BJ (cell line): ENCODE data around the gene PHC2. TPM values are rescaled to one million over a fixed set of nuclear protein-coding genes. Genes with fewer than 3 reads are reported as not detected.
A peak's percentile ranks its signal among the peaks of the same experiment; 100 is the strongest.

Experiments used
- CTCF ChIA-PET: fragments of 350-600 bp; formaldehyde crosslinking; extraction: SDS; loops from one replicate; lab custom pipeline; 2021; ENCODE audit warnings: antibody characterized with exemption, inconsistent platforms; lab: Yijun Ruan, JAX
- POLR2A ChIA-PET: fragments of 300-600 bp; sonication (Branson Sonifier 250); formaldehyde crosslinking; extraction: SDS; loops from one replicate; lab custom pipeline; 2021; ENCODE audit warnings: antibody characterized with exemption; lab: Charles Lee
- DNase-seq: peaks from one replicate; pipeline ENCODE4 v3.0.0-alpha.2; 2011; ENCODE audit warnings: low read depth
- H3K27me3 ChIP-seq: 2 replicates; pipeline ENCODE4 v1.6.0; 2011; ENCODE audit warnings: low read length; ENCODE audit not compliant: control insufficient read depth, insufficient read depth
- H3K36me3 ChIP-seq: 2 replicates; pipeline ENCODE4 v1.5.1; 2011; ENCODE audit warnings: low read length; ENCODE audit not compliant: control insufficient read depth, insufficient read depth
- H3K4me3 ChIP-seq: 2 replicates; pipeline ENCODE4 v1.5.1; 2011; ENCODE audit warnings: low read depth, mild to moderate bottlenecking, control low read depth, low read length
- polyA plus RNA-seq: library from polyadenylated mRNA; depleted of rRNA; stranded (reverse); fragments of >200 nt; gene quantifications from 2 replicates; pipeline ENCODE4 v1.2.3, GENCODE V29; 2011
- TF ChIP-seq, protein P1 (sequence below): IDR thresholded peaks from 2 replicates; pipeline ENCODE4 v1.5.1; 2011; ENCODE audit warnings: low read depth, mild to moderate bottlenecking, control low read depth, inconsistent platforms, low read length, moderate library complexity; ENCODE audit not compliant: insufficient read depth

PHC2 gene
- polyA plus RNA-seq, 1 experiment = 62.0 TPM

DNA sequence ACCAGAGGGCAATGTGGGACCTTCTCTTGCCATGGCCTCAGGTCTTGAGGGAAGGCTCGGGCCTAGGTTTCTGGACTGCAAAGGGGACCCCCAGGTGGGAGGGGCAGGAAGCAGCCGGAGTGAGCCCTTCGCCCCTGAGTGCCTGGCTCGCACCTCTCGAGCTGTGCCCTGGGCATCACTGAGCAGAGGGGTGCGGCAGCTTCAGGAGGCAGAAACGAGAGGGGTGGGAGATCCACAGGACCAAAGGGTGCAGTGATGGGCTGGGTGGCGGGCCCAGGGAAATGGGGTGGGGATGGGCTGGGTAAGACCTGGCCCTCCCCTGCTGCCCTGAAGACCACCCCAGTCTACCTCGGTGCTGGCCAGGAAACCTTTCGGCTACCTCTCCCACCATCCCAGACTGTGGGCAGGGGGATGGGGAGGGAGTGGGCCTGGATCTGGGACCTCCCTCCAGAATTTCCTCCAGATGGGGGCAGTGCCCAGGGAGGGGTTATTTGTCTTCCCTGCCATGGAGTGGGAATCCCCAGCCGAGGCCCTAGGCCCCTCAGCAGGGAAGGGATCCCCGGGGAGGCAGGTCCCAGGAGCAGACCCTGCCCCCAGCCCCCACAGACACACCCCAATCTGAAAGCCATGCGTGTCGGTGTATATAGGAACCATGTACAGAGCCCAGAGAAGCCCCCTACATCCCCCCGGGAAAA lies 131.3 kb downstream of the PHC2 start:
- ChIA-PET POLR2A (no interaction called here), CTCF (interaction anchor here (1.6 to 8.3 kb wide), 6 partner anchors 13 to 170 kb away, joined by 3 to 203 read pairs (median 54); no protein-coding TSS in a partner anchor)
- Histone ChIP-seq H3K4me3 (no peak overlapping the region), H3K27me3 (no peaks in the 10 kb centered on the region), H3K36me3 (peaks cover 18% of the 10 kb centered on the region)
- DNase-seq = no peak
- TF ChIP-seq, protein P1, sequence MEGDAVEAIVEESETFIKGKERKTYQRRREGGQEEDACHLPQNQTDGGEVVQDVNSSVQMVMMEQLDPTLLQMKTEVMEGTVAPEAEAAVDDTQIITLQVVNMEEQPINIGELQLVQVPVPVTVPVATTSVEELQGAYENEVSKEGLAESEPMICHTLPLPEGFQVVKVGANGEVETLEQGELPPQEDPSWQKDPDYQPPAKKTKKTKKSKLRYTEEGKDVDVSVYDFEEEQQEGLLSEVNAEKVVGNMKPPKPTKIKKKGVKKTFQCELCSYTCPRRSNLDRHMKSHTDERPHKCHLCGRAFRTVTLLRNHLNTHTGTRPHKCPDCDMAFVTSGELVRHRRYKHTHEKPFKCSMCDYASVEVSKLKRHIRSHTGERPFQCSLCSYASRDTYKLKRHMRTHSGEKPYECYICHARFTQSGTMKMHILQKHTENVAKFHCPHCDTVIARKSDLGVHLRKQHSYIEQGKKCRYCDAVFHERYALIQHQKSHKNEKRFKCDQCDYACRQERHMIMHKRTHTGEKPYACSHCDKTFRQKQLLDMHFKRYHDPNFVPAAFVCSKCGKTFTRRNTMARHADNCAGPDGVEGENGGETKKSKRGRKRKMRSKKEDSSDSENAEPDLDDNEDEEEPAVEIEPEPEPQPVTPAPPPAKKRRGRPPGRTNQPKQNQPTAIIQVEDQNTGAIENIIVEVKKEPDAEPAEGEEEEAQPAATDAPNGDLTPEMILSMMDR = no peak

DNA sequence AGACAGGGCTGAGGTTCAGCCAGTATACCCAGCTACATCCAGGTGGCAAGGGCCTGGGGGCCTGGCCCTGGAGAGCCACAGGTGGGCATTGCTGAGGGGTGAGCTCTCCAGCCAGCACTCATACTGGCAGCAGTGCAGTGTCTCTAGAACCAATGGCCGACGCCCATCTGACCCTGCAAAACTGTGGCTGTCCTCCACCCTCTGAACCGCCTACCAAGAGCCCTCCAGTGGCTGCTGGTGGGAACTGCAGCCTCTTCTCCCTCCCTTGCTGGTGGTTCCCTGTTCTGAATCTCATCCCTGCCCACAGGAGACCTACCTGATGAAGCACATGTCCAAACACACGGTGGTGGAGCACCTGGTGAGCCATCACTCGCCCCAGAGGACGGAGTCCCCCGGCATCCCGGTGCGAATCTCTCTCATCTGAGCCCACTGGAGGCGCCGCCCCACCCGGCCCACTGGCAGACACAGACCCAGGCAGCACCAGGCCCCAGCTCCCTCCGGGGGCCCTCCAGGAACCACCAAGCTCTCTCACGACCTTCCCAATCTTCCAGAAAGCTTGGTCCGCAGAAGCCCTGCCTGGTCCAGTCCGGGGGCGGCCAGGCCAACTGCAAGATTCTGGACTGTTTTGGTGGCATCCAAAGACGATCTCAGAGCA lies 132.1 kb downstream of the PHC2 start:
- ChIA-PET CTCF (interaction anchor here (0.7 to 8.3 kb wide), 14 partner anchors 10 to 171 kb away, joined by 3 to 203 read pairs (median 5); no protein-coding TSS in a partner anchor), POLR2A (interaction anchor here (0.5 kb wide), 1 partner anchor 68 kb away, joined by 8 read pairs; no protein-coding TSS in a partner anchor)
- TF ChIP-seq, protein P1 = peak; percentile 88
- DNase-seq = no peak
- Histone ChIP-seq H3K4me3 (no peak overlapping the region), H3K27me3 (no peaks in the 10 kb centered on the region), H3K36me3 (peaks cover 18% of the 10 kb centered on the region)

DNA sequence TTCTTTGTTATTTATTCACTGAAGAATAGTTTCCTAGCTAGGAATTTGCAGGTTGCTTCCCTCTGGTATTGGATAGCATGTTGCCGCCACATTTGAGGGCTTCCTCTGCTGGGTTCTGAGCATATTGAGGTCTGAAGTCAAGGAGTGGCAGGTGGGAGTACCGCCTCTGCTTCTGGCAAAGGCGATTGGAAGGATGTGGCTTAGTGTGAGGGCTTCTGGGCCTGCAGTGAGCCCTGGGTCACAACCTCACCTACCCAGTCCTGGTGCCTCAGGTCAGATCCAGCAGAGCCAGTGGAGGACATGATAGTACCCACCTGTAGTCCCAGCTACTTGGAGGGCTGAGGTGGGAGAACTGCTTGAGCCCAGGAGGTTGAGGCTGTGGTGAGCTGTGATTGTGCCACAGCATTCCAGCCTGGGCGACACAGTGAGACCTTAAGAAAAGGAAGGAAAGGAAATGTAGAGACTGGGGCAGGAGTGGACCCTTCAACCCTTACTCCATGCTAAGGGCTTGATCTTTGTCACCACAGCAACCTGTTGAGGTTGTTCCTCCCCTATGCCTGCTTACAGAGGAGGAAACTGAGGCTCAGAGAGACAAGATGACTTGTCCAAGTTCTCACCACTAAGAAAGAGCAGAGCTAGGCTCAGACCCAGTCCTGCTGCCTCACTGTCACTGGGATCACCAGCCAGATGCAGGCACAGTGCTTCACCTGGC lies 132.8 kb downstream of the PHC2 start:
- TF ChIP-seq, protein P1 = no peak
- no peak overlapping the region for H3K4me3 ChIP-seq
- ChIA-PET CTCF (interaction anchor here (0.7 to 8.3 kb wide), 17 partner anchors 10 to 171 kb away, joined by 3 to 203 read pairs (median 4); no protein-coding TSS in a partner anchor), POLR2A (interaction anchor here (0.5 kb wide), 1 partner anchor 68 kb away, joined by 8 read pairs; no protein-coding TSS in a partner anchor)
- no peaks in the 10 kb centered on the region for H3K27me3 ChIP-seq
- no peak for DNase-seq
- peaks cover 20% of the 10 kb centered on the region for H3K36me3 ChIP-seq

DNA sequence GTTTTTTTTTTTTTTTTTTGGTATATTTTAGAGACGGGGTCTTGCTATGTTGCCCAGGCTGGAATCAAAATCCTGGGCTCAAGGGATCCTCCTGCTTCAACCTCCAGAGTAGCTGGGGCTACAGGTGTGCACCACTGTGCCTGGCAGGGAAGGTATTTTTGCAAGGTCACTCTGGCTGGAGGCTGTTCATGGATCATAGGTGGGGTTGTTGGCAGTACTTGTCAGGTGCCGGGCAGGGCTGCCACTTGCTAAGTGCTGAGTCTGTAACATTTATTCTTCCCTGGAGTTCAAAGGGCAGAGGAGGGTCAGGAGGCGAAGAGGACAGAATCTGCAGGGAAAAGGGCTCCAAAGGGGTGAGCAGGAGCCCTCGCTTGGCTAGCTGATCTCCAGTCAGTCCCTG lies 134.1 kb downstream of the PHC2 start:
- DNase-seq = no peak
- Histone ChIP-seq H3K4me3 (no peak overlapping the region), H3K27me3 (no peaks in the 10 kb centered on the region), H3K36me3 (peaks cover 20% of the 10 kb centered on the region)
- POLR2A ChIA-PET = interaction anchor here (0.7 kb wide), 1 partner anchor 16 kb away, joined by 3 read pairs; no protein-coding TSS in a partner anchor
- CTCF ChIA-PET = interaction anchor here (0.7 to 8.3 kb wide), 21 partner anchors 9 to 315 kb away, joined by 3 to 203 read pairs (median 8); partner anchors contain the start of gene TRIM62
- TF ChIP-seq, protein P1 = no peak
